Measurements from ENCODE around the gene SUSD2. TPM values are rescaled to one million over a fixed set of nuclear protein-coding genes. Genes with fewer than 3 reads are reported as not detected.
A peak's percentile ranks its signal among the peaks of the same experiment; 100 is the strongest.

Gene SUSD2
- total RNA-seq, 2 donors from 2014 or later = 4.2 to 7.6 TPM

DNA sequence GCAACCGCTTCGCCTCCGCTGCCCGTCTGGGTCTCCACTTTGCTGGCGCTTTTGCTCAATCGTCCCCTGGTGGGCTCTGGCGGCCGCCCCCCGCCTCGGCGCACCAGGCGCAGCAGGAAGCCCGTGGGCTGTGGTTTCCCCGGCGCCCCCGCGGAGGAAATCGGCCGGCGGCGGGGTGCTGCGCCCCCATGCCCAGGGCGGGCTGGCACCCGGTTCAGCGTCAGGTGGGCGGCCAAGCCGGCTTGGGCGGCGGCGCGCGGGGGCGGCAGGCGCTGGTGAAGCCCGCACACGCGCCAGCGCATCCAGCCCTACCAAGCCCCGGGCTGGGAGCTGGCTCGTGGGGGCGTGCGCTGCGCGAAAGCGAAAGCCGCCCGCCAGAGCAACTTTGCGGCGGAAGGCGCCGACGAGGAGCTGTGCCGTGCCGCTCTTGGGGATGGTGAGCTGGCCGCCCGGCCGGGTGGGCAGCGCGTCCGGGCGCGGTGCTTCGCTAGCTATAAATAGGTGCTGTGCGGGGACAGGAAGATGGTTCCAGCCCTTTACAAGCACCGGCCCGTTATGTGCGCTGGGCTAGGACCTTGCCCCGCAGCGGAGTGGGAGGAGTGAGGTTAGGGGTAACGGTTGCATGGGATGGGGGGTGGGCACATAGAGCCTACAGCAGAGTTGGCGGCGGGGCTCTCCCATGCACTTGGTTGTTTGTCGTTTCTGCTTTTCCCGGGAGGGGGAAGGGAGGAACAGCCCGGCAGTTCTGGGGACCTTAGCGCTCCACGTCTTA, 25.0 kb upstream of the SUSD2 start:
- ATAC-seq (peak; percentile 23), DNase-seq (peak in 3 of 4 donors; percentile 26 to 28 (median 28))
- H3K27me3 ChIP-seq = no peaks in the 10 kb centered on the region
- H3K27ac ChIP-seq = peak overlapping the region in 3 of 4 donors; percentile 49 to 56 (median 50)
- H3K9me3 ChIP-seq = no peaks in the 10 kb centered on the region
- H3K36me3 ChIP-seq (replicated peaks in 1 of 2; ENCODE audit: insufficient read depth in 1 of 2, low read depth in 2 of 2) = no peaks in the 10 kb centered on the region
- H3K4me1 ChIP-seq = peaks cover 26% of the 10 kb centered on the region
- intact Hi-C loops (cut with DNase I) = no loop called here
- 1 to 2% methylated on average over 20 to 75 of the region's 77 CpGs for WGBS, 2 donors
- TF ChIP-seq, protein P1, sequence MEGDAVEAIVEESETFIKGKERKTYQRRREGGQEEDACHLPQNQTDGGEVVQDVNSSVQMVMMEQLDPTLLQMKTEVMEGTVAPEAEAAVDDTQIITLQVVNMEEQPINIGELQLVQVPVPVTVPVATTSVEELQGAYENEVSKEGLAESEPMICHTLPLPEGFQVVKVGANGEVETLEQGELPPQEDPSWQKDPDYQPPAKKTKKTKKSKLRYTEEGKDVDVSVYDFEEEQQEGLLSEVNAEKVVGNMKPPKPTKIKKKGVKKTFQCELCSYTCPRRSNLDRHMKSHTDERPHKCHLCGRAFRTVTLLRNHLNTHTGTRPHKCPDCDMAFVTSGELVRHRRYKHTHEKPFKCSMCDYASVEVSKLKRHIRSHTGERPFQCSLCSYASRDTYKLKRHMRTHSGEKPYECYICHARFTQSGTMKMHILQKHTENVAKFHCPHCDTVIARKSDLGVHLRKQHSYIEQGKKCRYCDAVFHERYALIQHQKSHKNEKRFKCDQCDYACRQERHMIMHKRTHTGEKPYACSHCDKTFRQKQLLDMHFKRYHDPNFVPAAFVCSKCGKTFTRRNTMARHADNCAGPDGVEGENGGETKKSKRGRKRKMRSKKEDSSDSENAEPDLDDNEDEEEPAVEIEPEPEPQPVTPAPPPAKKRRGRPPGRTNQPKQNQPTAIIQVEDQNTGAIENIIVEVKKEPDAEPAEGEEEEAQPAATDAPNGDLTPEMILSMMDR (IDR thresholded peaks at IDR 0.05) = no peak
- no peak for TF ChIP-seq POLR2A (IDR thresholded peaks at IDR 0.05)
- H3K4me3 ChIP-seq = peak overlapping the region; percentile 21 to 29

DNA sequence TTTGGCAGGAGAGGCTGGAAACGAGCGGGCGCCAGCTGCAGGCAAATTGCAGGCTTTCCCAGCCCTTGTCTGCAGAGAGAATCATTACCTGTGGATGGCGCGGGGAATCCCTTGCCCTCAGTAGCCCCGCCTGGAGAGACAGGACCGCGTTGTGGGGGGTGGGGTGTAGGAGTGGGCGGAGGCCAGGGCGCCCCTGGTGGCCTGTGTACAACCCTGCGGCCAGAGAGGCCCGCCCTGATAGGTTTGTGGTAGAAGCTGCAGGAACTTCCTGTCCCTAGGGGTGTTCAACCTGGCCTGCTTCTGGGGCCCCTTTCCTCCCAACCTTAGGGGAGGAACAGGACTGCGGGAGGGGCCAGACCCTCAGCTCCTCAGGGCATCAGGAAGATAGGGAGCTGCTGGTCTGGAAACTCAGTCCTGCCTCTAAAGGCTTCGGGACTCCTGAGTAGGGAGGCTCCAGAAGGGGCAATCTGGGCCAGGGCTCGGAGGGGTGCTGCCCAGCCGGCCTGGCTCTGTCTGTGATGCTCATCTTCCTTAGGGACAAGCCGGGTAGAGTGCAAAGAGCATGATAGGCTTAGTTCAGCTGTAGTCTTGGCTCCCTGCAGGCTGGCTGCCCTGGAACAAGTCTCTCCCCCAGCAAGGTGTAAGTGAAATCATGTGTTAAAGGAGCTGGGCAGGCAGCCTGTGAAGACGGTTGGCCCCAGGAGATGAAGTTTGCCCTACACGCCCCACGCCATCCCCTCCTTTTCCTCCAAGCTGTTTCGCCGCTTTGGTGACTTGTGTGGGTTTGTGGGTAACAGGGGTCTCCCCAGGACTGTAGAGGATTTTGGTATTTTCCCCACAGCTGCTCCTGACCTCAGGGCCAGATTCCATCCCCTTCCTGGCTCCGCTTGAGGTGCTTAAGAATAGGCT, 24.1 kb upstream of the SUSD2 start:
- TF ChIP-seq, protein P1 (IDR thresholded peaks at IDR 0.05) = peak; percentile 69 to 88 (median 86)
- no peak for TF ChIP-seq POLR2A (IDR thresholded peaks at IDR 0.05)
- peak overlapping the region in 3 of 4 donors; percentile 34 to 56 (median 50) for H3K27ac ChIP-seq
- ATAC-seq (peak; percentile 83), DNase-seq (peak; percentile 79 to 88 (median 86))
- intact Hi-C loops (cut with DNase I) = no loop called here
- H3K36me3 ChIP-seq (replicated peaks in 1 of 2; ENCODE audit: insufficient read depth in 1 of 2, low read depth in 2 of 2) = no peaks in the 10 kb centered on the region
- H3K27me3 ChIP-seq = no peaks in the 10 kb centered on the region
- H3K4me1 ChIP-seq = peaks cover 32% of the 10 kb centered on the region
- H3K9me3 ChIP-seq = no peaks in the 10 kb centered on the region
- 23 to 78% methylated on average over 11 to 23 of the region's 23 CpGs for WGBS, 2 donors
- peak overlapping the region; percentile 21 to 29 for H3K4me3 ChIP-seq

DNA sequence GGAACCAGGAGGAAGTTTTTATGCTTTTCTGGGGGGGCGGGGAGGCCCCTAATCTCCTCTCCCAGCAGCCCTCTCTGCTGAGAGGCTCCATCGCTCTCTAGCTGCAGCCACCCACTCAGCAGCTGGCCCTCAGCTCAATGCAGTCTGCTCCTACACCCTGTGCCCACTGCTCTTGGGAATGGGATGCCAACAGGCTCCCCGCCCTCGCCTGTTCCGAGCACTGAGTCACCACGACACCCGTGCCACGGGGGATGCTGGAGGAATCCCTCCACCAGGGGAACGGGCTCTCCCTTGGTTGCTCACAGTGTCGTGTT, 23.5 kb upstream of the SUSD2 start:
- no peak overlapping the region for H3K4me3 ChIP-seq
- no peak for ATAC-seq
- H3K27me3 ChIP-seq = no peaks in the 10 kb centered on the region
- no peaks in the 10 kb centered on the region for H3K9me3 ChIP-seq
- no peak for DNase-seq
- H3K36me3 ChIP-seq (replicated peaks in 1 of 2; ENCODE audit: insufficient read depth in 1 of 2, low read depth in 2 of 2) = no peaks in the 10 kb centered on the region
- intact Hi-C loops (cut with DNase I) = no loop called here
- no peak for TF ChIP-seq POLR2A (IDR thresholded peaks at IDR 0.05)
- TF ChIP-seq, protein P1 (IDR thresholded peaks at IDR 0.05) = no peak
- H3K4me1 ChIP-seq = peaks cover 34% of the 10 kb centered on the region
- WGBS, 2 donors = 84 to 100% methylated on average over 1 to 10 of the region's 10 CpGs
- peak overlapping the region in 1 of 4 donors; percentile 34 for H3K27ac ChIP-seq

DNA sequence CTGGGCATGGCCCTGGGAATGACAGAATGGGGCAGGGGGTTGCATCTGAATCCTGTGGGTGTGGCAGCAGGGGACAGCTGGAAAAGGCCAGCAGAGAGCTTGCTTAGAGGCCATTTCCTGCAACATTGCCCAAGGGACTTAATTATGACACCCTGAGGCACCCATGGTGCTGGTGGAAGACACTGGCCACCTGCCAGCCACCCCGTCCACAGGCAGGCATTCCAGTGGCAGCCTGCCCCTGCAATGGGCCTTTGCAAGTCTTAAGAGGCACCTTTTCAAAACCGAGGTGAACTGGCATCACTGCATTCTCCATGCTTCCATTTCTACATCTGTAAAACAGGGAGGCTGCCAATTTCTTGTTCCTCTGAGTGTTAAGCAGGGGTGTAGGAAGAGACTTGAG, 21.6 kb upstream of the SUSD2 start:
- TF ChIP-seq POLR2A (IDR thresholded peaks at IDR 0.05) = no peak
- TF ChIP-seq, protein P1 (IDR thresholded peaks at IDR 0.05) = no peak
- no peak overlapping the region for H3K27ac ChIP-seq
- intact Hi-C loops (cut with DNase I) = no loop called here
- H3K27me3 ChIP-seq = no peaks in the 10 kb centered on the region
- H3K9me3 ChIP-seq = no peaks in the 10 kb centered on the region
- DNase-seq (no peak), ATAC-seq (no peak)
- H3K4me1 ChIP-seq = peaks cover 34% of the 10 kb centered on the region
- H3K4me3 ChIP-seq = no peak overlapping the region
- 56 to 61% methylated on average over 1 to 2 of the region's 2 CpGs for WGBS, 2 donors
- H3K36me3 ChIP-seq (replicated peaks in 1 of 2; ENCODE audit: insufficient read depth in 1 of 2, low read depth in 2 of 2) = no peaks in the 10 kb centered on the region
